Measurements from ENCODE around the gene SLC35F1.

Gene SLC35F1

DNA sequence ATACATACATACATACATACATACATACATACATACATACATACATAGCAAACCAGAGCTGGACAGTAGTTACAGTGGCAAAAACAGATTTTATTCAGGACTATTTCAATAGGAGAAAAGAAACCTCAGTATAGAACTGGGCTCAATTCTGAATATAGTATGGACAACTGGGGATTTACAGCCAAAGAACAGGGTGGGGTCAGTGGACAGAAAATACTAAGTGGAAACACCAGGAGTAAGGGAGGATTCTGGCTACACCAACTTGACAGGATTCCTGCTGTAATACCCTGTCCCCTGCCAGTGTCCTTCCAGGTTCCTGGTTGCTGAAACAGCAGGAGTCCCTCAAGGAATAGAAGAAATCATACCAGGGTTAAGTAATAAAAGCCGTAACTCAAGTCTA is 293.1 kb downstream of the SLC35F1 start:
- ChIA-PET POLR2A (no interaction called here), CTCF (no interaction called here)
- no CpG with 5 or more reads among the region's 1 CpG for WGBS (ENCODE audit: insufficient coverage)
- no peak for DNase-seq
- Histone ChIP-seq H3K36me3 (ENCODE audit: control insufficient read depth in 4 of 4, insufficient read depth in 4 of 4, low read length in 3 of 4) (no peaks in the 10 kb centered on the region), H3K9me3 (ENCODE audit: control extremely low read depth in 1 of 5, control insufficient read depth in 4 of 5, insufficient read depth in 2 of 5, low read depth in 1 of 5, low read length in 4 of 5) (no peaks in the 10 kb centered on the region), H3K27ac (ENCODE audit: insufficient read depth in 1 of 2, low read depth in 1 of 2, low read length in 2 of 2, poor library complexity in 1 of 2, severe bottlenecking in 2 of 2) (no peak overlapping the region), H3K27me3 (replicated peaks in 2 of 5; ENCODE audit: control insufficient read depth in 4 of 5, insufficient read depth in 5 of 5, low read length in 4 of 5) (no peaks in the 10 kb centered on the region), H3K4me3 (ENCODE audit: control insufficient read depth in 1 of 7, extremely low read depth in 1 of 7, insufficient read depth in 4 of 7, low read depth in 2 of 7, low read length in 6 of 7) (no peak overlapping the region), H3K4me1 (ENCODE audit: control extremely low read depth in 1 of 4, control insufficient read depth in 4 of 4, insufficient read depth in 4 of 4, low read length in 3 of 4) (no peaks in the 10 kb centered on the region)

DNA sequence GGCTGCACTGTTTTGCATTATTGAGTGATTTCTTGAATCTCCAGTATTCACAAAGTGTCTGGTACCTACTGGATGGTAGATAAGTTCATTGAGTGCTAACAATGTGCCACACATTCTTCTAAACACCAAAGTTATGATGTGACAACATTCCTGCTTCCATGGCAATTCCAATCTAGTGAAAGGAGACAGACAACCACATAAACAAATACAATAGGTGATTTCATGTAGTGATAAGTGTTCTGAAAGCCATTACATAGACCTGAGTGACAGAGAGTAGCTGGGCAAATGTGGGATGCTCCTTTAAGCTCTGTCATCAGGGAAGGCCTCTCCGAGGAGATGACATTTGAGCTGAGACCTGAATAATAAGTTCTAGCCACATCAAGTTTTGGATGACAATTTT is 295.5 kb downstream of the SLC35F1 start:
- H3K27ac ChIP-seq (ENCODE audit: insufficient read depth in 1 of 2, low read depth in 1 of 2, low read length in 2 of 2, poor library complexity in 1 of 2, severe bottlenecking in 2 of 2): no peak overlapping the region
- POLR2A ChIA-PET: no interaction called here
- 86% methylated on average over 1 of the region's 1 CpG for WGBS (ENCODE audit: insufficient coverage)

DNA sequence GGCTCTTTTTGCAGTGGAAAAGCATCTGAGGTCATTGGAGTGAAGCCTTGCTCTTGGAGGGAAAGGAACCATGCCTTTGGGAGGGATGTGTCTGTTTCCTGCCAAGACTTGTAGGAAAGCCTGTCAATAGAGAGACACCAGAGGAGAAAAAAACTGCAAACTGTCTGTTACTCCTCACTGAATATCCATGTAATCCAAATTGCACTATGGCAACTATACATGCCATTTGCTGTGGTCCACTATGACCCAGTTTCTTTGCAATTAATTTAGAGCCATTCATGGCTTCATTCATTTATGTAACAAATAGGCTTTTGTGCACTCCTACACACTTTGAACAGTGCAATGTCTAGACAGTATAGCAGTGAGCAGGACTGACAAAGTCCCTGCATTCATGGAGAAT is 296.5 kb downstream of the SLC35F1 start:
- H3K4me3 ChIP-seq (ENCODE audit: control insufficient read depth in 1 of 7, extremely low read depth in 1 of 7, insufficient read depth in 4 of 7, low read depth in 2 of 7, low read length in 6 of 7): no peak overlapping the region
- ChIA-PET POLR2A (no interaction called here), CTCF (no interaction called here)
- no peak overlapping the region for H3K27ac ChIP-seq (ENCODE audit: insufficient read depth in 1 of 2, low read depth in 1 of 2, low read length in 2 of 2, poor library complexity in 1 of 2, severe bottlenecking in 2 of 2)
- H3K27me3 ChIP-seq (replicated peaks in 2 of 5; ENCODE audit: control insufficient read depth in 4 of 5, insufficient read depth in 5 of 5, low read length in 4 of 5): no peaks in the 10 kb centered on the region
- no peaks in the 10 kb centered on the region for H3K4me1 ChIP-seq (ENCODE audit: control extremely low read depth in 1 of 4, control insufficient read depth in 4 of 4, insufficient read depth in 4 of 4, low read length in 3 of 4)
- no peak for DNase-seq
- no peaks in the 10 kb centered on the region for H3K36me3 ChIP-seq (ENCODE audit: control insufficient read depth in 4 of 4, insufficient read depth in 4 of 4, low read length in 3 of 4)
- H3K9me3 ChIP-seq (ENCODE audit: control extremely low read depth in 1 of 5, control insufficient read depth in 4 of 5, insufficient read depth in 2 of 5, low read depth in 1 of 5, low read length in 4 of 5): no peaks in the 10 kb centered on the region

More for the DNA sequence above, 295.5 kb downstream of the SLC35F1 start:
- Histone ChIP-seq H3K4me1 (ENCODE audit: control extremely low read depth in 1 of 4, control insufficient read depth in 4 of 4, insufficient read depth in 4 of 4, low read length in 3 of 4) (no peaks in the 10 kb centered on the region), H3K27me3 (replicated peaks in 2 of 5; ENCODE audit: control insufficient read depth in 4 of 5, insufficient read depth in 5 of 5, low read length in 4 of 5) (no peaks in the 10 kb centered on the region), H3K9me3 (ENCODE audit: control extremely low read depth in 1 of 5, control insufficient read depth in 4 of 5, insufficient read depth in 2 of 5, low read depth in 1 of 5, low read length in 4 of 5) (no peaks in the 10 kb centered on the region), H3K4me3 (ENCODE audit: control insufficient read depth in 1 of 7, extremely low read depth in 1 of 7, insufficient read depth in 4 of 7, low read depth in 2 of 7, low read length in 6 of 7) (no peak overlapping the region), H3K36me3 (ENCODE audit: control insufficient read depth in 4 of 4, insufficient read depth in 4 of 4, low read length in 3 of 4) (no peaks in the 10 kb centered on the region)
- no peak for DNase-seq
- CTCF ChIA-PET: no interaction called here

DNA sequence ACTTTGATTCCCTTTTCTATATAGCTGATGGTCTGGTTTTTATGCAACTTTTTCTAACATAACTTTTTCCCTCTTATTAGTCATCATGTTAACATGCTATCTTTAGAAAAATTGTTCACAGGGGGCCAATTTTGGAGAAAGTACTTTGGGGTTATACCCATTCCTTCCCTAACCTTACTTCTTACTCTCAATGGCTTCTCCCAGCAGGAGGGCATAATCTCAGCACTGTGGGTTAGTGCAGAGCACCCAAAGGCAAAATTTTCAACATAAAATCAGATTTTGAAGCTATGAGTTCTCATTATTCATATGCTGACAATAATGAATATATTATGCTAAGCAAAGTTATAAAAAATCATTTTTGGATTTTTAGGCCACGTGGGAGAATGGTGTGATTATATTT is 299.2 kb downstream of the SLC35F1 start:
- CTCF ChIA-PET: no interaction called here
- Histone ChIP-seq H3K36me3 (ENCODE audit: control insufficient read depth in 4 of 4, insufficient read depth in 4 of 4, low read length in 3 of 4) (no peaks in the 10 kb centered on the region), H3K4me1 (ENCODE audit: control extremely low read depth in 1 of 4, control insufficient read depth in 4 of 4, insufficient read depth in 4 of 4, low read length in 3 of 4) (no peaks in the 10 kb centered on the region), H3K27me3 (replicated peaks in 2 of 5; ENCODE audit: control insufficient read depth in 4 of 5, insufficient read depth in 5 of 5, low read length in 4 of 5) (peaks cover 0 to 3% (median 0%) of the 10 kb centered on the region in 5 experiments), H3K9me3 (ENCODE audit: control extremely low read depth in 1 of 5, control insufficient read depth in 4 of 5, insufficient read depth in 2 of 5, low read depth in 1 of 5, low read length in 4 of 5) (no peaks in the 10 kb centered on the region), H3K27ac (ENCODE audit: insufficient read depth in 1 of 2, low read depth in 1 of 2, low read length in 2 of 2, poor library complexity in 1 of 2, severe bottlenecking in 2 of 2) (no peak overlapping the region), H3K4me3 (ENCODE audit: control insufficient read depth in 1 of 7, extremely low read depth in 1 of 7, insufficient read depth in 4 of 7, low read depth in 2 of 7, low read length in 6 of 7) (no peak overlapping the region)
- POLR2A ChIA-PET: no interaction called here
- WGBS (ENCODE audit: insufficient coverage): no CpG with 5 or more reads among the region's 1 CpG
- no peak for DNase-seq

DNA sequence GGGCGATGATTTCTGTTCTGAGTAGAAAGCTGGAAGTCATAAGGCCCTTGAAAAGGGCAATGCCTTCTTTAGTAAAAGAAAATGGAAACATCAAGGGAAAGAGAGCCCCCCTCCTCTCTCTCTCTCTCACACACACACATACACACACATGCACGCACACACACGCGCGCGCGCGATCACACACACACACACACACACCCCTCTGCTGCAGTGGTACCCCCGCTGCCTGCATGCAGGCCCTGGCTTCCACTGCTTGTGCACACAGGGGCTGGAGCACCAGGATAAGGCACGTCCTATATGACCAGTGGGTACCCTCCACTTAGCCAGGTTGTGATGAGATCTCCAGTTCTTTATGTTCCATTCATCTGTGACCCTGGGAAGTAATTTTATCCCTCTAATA is 300.9 kb downstream of the SLC35F1 start:
- no peak overlapping the region for H3K27ac ChIP-seq (ENCODE audit: insufficient read depth in 1 of 2, low read depth in 1 of 2, low read length in 2 of 2, poor library complexity in 1 of 2, severe bottlenecking in 2 of 2)
- ChIA-PET CTCF (no interaction called here), POLR2A (no interaction called here)
- no peaks in the 10 kb centered on the region for H3K9me3 ChIP-seq (ENCODE audit: control extremely low read depth in 1 of 5, control insufficient read depth in 4 of 5, insufficient read depth in 2 of 5, low read depth in 1 of 5, low read length in 4 of 5)
- no peaks in the 10 kb centered on the region for H3K4me1 ChIP-seq (ENCODE audit: control extremely low read depth in 1 of 4, control insufficient read depth in 4 of 4, insufficient read depth in 4 of 4, low read length in 3 of 4)
- no peak overlapping the region for H3K4me3 ChIP-seq (ENCODE audit: control insufficient read depth in 1 of 7, extremely low read depth in 1 of 7, insufficient read depth in 4 of 7, low read depth in 2 of 7, low read length in 6 of 7)
- H3K27me3 ChIP-seq (replicated peaks in 2 of 5; ENCODE audit: control insufficient read depth in 4 of 5, insufficient read depth in 5 of 5, low read length in 4 of 5): peaks cover 0 to 3% (median 0%) of the 10 kb centered on the region in 5 experiments
- DNase-seq: no peak
- 90% methylated on average over 2 of the region's 10 CpGs for WGBS (ENCODE audit: insufficient coverage)
- H3K36me3 ChIP-seq (ENCODE audit: control insufficient read depth in 4 of 4, insufficient read depth in 4 of 4, low read length in 3 of 4): no peaks in the 10 kb centered on the region

DNA sequence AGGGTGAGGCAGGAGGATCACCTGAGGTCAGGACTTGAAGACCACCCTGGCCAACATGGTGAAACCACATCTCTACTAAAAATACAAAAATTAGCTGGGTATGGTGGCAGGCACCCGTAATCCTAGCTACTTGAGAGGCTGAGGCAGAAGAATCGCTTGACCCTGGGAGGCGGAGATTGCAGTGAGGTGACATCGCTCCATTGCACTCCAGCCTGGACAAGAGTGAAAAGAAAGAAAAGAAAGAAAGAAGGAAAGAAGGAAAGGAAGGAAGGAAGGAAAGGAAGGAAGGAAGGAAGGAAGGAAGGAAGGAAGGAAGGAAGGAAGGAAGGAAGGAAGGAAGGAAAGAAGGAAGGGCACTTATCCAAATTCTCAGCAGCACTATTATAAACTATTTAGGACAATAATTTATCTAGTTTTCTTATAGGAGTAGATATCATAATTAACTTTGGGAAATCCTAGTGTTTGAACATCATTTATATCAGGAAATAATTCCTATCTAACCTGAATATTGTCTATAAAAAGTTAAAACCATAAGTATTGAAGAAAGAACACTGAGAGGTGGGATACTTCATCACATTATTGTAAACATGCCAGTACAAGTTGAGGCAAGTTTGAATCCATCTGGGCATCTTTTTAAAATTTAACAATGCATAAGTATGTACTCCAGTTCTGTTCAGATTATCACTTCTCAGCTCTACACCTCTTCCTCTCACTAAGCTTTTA is 305.5 kb downstream of the SLC35F1 start:
- Histone ChIP-seq H3K4me1 (ENCODE audit: control extremely low read depth in 1 of 4, control insufficient read depth in 4 of 4, insufficient read depth in 4 of 4, low read length in 3 of 4) (no peaks in the 10 kb centered on the region), H3K4me3 (ENCODE audit: control insufficient read depth in 1 of 7, extremely low read depth in 1 of 7, insufficient read depth in 4 of 7, low read depth in 2 of 7, low read length in 6 of 7) (no peak overlapping the region), H3K9me3 (ENCODE audit: control extremely low read depth in 1 of 5, control insufficient read depth in 4 of 5, insufficient read depth in 2 of 5, low read depth in 1 of 5, low read length in 4 of 5) (no peaks in the 10 kb centered on the region), H3K27ac (ENCODE audit: insufficient read depth in 1 of 2, low read depth in 1 of 2, low read length in 2 of 2, poor library complexity in 1 of 2, severe bottlenecking in 2 of 2) (no peak overlapping the region), H3K36me3 (ENCODE audit: control insufficient read depth in 4 of 4, insufficient read depth in 4 of 4, low read length in 3 of 4) (no peaks in the 10 kb centered on the region), H3K27me3 (replicated peaks in 2 of 5; ENCODE audit: control insufficient read depth in 4 of 5, insufficient read depth in 5 of 5, low read length in 4 of 5) (peaks cover 0 to 3% (median 0%) of the 10 kb centered on the region in 5 experiments)
- WGBS (ENCODE audit: insufficient coverage): 100% methylated on average over 3 of the region's 4 CpGs
- DNase-seq: no peak
- ChIA-PET CTCF (no interaction called here), POLR2A (no interaction called here)

DNA sequence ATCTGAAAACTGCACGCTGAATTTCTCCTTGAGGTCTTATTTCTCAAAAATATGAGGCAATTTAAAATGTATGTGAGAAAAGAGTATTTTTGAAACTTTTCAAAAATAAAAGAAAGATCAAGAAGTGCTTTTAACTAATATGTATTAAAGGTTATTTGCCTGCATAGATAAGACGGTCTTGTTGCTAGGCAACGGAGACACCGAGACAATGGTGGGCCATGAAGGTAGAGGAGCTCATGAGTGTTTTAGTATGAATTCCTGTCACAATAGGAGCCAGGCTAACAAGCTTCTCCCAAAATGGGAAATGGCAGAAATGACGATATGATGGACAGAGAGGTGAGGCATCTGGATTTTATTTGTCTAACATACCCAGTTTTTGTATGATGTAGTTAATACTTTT is 308.2 kb downstream of the SLC35F1 start:
- Histone ChIP-seq H3K27ac (ENCODE audit: insufficient read depth in 1 of 2, low read depth in 1 of 2, low read length in 2 of 2, poor library complexity in 1 of 2, severe bottlenecking in 2 of 2) (no peak overlapping the region), H3K4me3 (ENCODE audit: control insufficient read depth in 1 of 7, extremely low read depth in 1 of 7, insufficient read depth in 4 of 7, low read depth in 2 of 7, low read length in 6 of 7) (no peak overlapping the region), H3K9me3 (ENCODE audit: control extremely low read depth in 1 of 5, control insufficient read depth in 4 of 5, insufficient read depth in 2 of 5, low read depth in 1 of 5, low read length in 4 of 5) (no peaks in the 10 kb centered on the region), H3K36me3 (ENCODE audit: control insufficient read depth in 4 of 4, insufficient read depth in 4 of 4, low read length in 3 of 4) (no peaks in the 10 kb centered on the region), H3K27me3 (replicated peaks in 2 of 5; ENCODE audit: control insufficient read depth in 4 of 5, insufficient read depth in 5 of 5, low read length in 4 of 5) (peaks cover 0 to 3% (median 0%) of the 10 kb centered on the region in 5 experiments), H3K4me1 (ENCODE audit: control extremely low read depth in 1 of 4, control insufficient read depth in 4 of 4, insufficient read depth in 4 of 4, low read length in 3 of 4) (no peaks in the 10 kb centered on the region)
- ChIA-PET CTCF (no interaction called here), POLR2A (no interaction called here)
- no peak for DNase-seq
- WGBS (ENCODE audit: insufficient coverage): 100% methylated on average over 5 of the region's 5 CpGs

All from common myeloid progenitor, CD34-positive (primary cell).